PC-9 (cell line): ENCODE results near the gene TBCD. TPM values are rescaled to one million over a fixed set of nuclear protein-coding genes. Genes with fewer than 3 reads are reported as not detected.

Experiments
- BruUV-seq: library from RNA; stranded (reverse); fragments of 400-500 nt; replicated peaks from 2 replicates; lab custom pipeline; 2021; lab: Mats Ljungman, UMichigan
- CTCF ChIA-PET: fragments of 300-600 bp; sonication (Branson Sonifier 250); formaldehyde crosslinking; loops from one replicate; lab custom pipeline; 2022; ENCODE audit warnings: antibody characterized with exemption; lab: Charles Lee
- POLR2A ChIA-PET: fragments of 300-600 bp; sonication (Branson Sonifier 250); formaldehyde crosslinking; loops from one replicate; lab custom pipeline; 2022; ENCODE audit warnings: antibody characterized with exemption; ENCODE audit not compliant: unreplicated experiment; lab: Charles Lee
- DNase-seq, 2 experiments: peaks; one replicate each; pipeline versions ENCODE4 v3.0.0 to v3.0.0-alpha.2; 2015 to 2022; ENCODE audit warnings: mixed read lengths in 1 of 2
- H2AFZ ChIP-seq: fragments of 200-600 bp; sonication (generic); 2 replicates; pipeline ENCODE4 v1.8.1; 2017; ENCODE audit warnings: antibody characterized with exemption
- H3F3A ChIP-seq: fragments of 200-600 bp; sonication (generic); 2 replicates; pipeline ENCODE4 v1.8.1; 2017; ENCODE audit warnings: antibody characterized with exemption, mild to moderate bottlenecking, low read depth; ENCODE audit not compliant: insufficient read depth
- H3K27ac ChIP-seq: fragments of 200-600 bp; sonication (generic); 2 replicates; pipeline ENCODE4 v1.6.1; 2016; ENCODE audit warnings: mixed run types
- H3K27me3 ChIP-seq: fragments of 200-600 bp; sonication (generic); 2 replicates; pipeline ENCODE4 v1.6.1; 2016; ENCODE audit warnings: low read depth, mixed run types; ENCODE audit not compliant: insufficient read depth
- H3K36me3 ChIP-seq: fragments of 200-600 bp; sonication (generic); 2 replicates; pipeline ENCODE4 v1.6.1; 2016; ENCODE audit warnings: low read depth, mixed run types
- H3K4me1 ChIP-seq: fragments of 200-600 bp; sonication (generic); replicated peaks from 2 replicates; pipeline ENCODE4 v1.6.1; 2016; ENCODE audit warnings: mixed run types; ENCODE audit not compliant: insufficient read depth
- H3K4me2 ChIP-seq: fragments of 200-600 bp; sonication (generic); 2 replicates; pipeline ENCODE4 v1.6.1; 2017; ENCODE audit warnings: mixed run types
- H3K4me3 ChIP-seq: fragments of 200-600 bp; sonication (generic); 2 replicates; pipeline ENCODE4 v1.6.1; 2016; ENCODE audit warnings: mixed run types
- H3K79me2 ChIP-seq: fragments of 200-600 bp; sonication (generic); 2 replicates; pipeline ENCODE4 v1.6.1; 2017; ENCODE audit warnings: low read depth, mixed run types
- H3K9me2 ChIP-seq: fragments of 200-600 bp; sonication (generic); 2 replicates; pipeline ENCODE4 v1.8.1; 2017; ENCODE audit warnings: mild to moderate bottlenecking; ENCODE audit not compliant: insufficient read depth
- H3K9me3 ChIP-seq: fragments of 200-600 bp; sonication (generic); 2 replicates; pipeline ENCODE4 v1.8.1; 2016; ENCODE audit warnings: low read depth; ENCODE audit not compliant: insufficient read depth
- H4K20me1 ChIP-seq: fragments of 200-600 bp; sonication (generic); 2 replicates; pipeline ENCODE4 v1.8.1; 2017; ENCODE audit not compliant: insufficient read depth
- EZH2 ChIP-seq: fragments of 200-600 bp; sonication (generic); IDR thresholded peaks from 2 replicates; pipeline ENCODE4 v1.8.0; 2017; ENCODE audit warnings: antibody characterized with exemption, low read depth
- intact Hi-C: fragments of 100-400 bp; cut with micrococcal nuclease; formaldehyde crosslinking; loops from one replicate; pipeline ENCODE4 v1.10.0; 2022; ENCODE audit not compliant: unreplicated experiment
- total RNA-seq: library from RNA; stranded (reverse); gene quantifications from 2 replicates; pipeline ENCODE4 v1.2.3, GENCODE V29; 2021
- TF ChIP-seq, protein P1 (sequence below): fragments of 200-600 bp; sonication (generic); conservative IDR thresholded peaks from 2 replicates; pipeline ENCODE4 v1.6.1; 2017; ENCODE audit warnings: mixed run types, antibody characterized with exemption, mild to moderate bottlenecking, moderate library complexity

TBCD gene
- total RNA-seq, 1 experiment from 2014 or later, result 115 TPM

DNA sequence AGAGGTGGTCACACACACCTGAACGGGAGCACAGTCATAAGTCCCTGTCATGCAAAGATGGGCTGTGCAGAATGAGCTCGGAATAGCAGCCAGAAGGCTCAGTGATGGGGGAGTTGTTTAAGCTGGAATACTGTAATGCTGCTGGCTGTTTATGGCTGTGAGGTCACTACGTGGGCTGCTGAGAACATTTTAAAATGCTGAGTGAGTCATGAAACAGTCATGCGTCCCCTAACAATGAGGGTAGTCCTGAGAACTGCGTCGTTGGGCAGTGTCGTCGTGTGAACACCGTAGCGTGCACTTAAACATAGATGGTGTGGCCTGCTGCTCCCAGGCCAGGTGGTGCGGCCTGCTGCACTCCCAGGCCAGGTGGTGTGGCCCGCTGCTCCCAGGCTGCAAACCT, 39.7 kb downstream of the TBCD start:
- Histone ChIP-seq H3F3A (no peaks in the 10 kb centered on the region), H3K36me3 (no peaks in the 10 kb centered on the region), H3K27me3 (no peaks in the 10 kb centered on the region), H3K9me3 (no peaks in the 10 kb centered on the region), H3K4me3 (no peak overlapping the region), H3K4me2 (no peak overlapping the region), H3K79me2 (no peaks in the 10 kb centered on the region), H2AFZ (no peak overlapping the region), H3K4me1 (no peaks in the 10 kb centered on the region), H3K27ac (no peak overlapping the region), H3K9me2 (no peaks in the 10 kb centered on the region), H4K20me1 (no peaks in the 10 kb centered on the region)
- ChIA-PET CTCF (no interaction called here), POLR2A (no interaction called here)
- intact Hi-C loops, result no loop called here
- no peak for DNase-seq
- TF ChIP-seq, protein P1, sequence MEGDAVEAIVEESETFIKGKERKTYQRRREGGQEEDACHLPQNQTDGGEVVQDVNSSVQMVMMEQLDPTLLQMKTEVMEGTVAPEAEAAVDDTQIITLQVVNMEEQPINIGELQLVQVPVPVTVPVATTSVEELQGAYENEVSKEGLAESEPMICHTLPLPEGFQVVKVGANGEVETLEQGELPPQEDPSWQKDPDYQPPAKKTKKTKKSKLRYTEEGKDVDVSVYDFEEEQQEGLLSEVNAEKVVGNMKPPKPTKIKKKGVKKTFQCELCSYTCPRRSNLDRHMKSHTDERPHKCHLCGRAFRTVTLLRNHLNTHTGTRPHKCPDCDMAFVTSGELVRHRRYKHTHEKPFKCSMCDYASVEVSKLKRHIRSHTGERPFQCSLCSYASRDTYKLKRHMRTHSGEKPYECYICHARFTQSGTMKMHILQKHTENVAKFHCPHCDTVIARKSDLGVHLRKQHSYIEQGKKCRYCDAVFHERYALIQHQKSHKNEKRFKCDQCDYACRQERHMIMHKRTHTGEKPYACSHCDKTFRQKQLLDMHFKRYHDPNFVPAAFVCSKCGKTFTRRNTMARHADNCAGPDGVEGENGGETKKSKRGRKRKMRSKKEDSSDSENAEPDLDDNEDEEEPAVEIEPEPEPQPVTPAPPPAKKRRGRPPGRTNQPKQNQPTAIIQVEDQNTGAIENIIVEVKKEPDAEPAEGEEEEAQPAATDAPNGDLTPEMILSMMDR, result no peak
- no peak for TF ChIP-seq EZH2
- BruUV-seq, result no TSS peak

DNA sequence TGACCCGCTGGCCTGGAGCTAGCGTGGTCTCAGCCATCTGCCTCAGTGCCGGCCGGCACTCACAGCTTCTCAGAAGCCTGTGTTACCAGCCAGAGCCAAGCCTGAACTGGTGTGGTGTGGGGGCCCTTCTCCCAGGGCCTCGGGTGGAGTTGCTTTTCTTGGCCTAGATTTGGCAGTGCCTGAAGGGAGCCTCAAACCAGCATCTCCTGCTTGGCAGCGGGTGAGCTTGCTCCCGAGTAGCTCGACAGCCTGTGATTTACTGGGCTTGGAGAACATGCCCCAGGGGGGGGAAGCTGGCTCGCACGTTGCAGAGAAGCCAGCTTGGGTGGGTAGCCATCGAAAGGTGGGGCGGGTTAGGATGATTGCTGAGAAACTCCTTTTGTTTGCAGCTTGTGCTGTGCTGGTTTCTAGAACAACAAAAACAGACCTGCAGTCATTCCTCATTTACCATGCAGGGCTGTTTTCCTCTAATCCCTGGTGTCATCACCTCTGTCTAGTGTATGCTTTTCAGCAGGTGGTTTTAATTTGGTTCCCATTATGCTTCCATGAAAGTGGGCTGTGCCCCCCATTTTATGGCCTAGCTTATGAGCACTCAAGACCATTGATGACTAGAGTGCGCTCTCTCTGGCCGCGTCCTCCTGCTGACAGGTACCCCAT, 42.2 kb downstream of the TBCD start:
- no peaks in the 10 kb centered on the region for H3K27me3 ChIP-seq
- H3K4me1 ChIP-seq, result no peaks in the 10 kb centered on the region
- no peak for TF ChIP-seq EZH2
- TF ChIP-seq, protein P1, result no peak
- no peak overlapping the region for H3K4me3 ChIP-seq
- no TSS peak for BruUV-seq
- H3F3A ChIP-seq, result no peaks in the 10 kb centered on the region
- H3K36me3 ChIP-seq, result no peaks in the 10 kb centered on the region
- no peaks in the 10 kb centered on the region for H3K79me2 ChIP-seq
- H3K9me2 ChIP-seq, result no peaks in the 10 kb centered on the region
- DNase-seq, result no peak
- H3K9me3 ChIP-seq, result no peaks in the 10 kb centered on the region
- no peak overlapping the region for H3K4me2 ChIP-seq
- H3K27ac ChIP-seq, result no peak overlapping the region
- ChIA-PET CTCF (interaction anchor here (0.7 kb wide), 1 partner anchor 407 kb away, joined by 7 read pairs; no protein-coding TSS in a partner anchor), POLR2A (no interaction called here)
- intact Hi-C loops, result no loop called here
- H2AFZ ChIP-seq, result no peak overlapping the region
- H4K20me1 ChIP-seq, result no peaks in the 10 kb centered on the region

DNA sequence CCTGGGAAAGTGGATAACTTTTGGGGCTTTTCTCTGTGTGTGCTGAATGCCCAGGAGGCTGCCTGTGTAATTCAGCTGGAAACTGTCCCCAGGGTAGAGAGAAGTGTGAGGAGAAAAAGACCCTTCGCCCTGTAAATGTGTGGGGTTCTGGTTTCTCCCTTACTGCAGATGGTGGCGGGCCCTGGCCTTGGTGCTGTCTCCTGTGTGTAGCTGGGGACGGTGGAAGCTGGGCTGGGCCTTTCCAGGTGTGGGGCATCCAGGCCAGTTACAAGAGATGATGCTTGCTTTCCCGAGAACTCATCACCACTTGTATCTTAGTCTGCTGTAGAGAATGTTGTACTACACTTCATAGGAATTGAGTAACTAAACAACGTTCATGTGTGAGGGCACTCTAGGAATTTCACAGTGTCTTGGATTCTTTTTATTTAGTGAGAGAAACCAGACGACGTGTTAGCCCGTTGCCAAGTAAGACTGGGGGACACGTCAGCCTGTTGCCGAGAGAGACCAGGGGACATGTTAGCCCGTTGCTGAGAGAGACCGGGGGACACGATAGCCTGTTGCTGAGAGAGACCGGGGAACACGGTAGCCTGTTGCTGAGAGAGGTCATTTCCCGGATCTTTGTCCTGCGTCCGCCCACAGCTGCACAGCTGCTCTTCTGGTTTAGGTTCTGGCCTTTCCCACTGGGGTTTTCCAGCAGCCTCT, 43.1 kb downstream of the TBCD start:
- no TSS peak for BruUV-seq
- no peaks in the 10 kb centered on the region for H3F3A ChIP-seq
- no peaks in the 10 kb centered on the region for H3K4me1 ChIP-seq
- H2AFZ ChIP-seq, result no peak overlapping the region
- H3K4me3 ChIP-seq, result no peak overlapping the region
- TF ChIP-seq, protein P1, result no peak
- TF ChIP-seq EZH2, result no peak
- no peaks in the 10 kb centered on the region for H3K27me3 ChIP-seq
- no peak for DNase-seq
- no peaks in the 10 kb centered on the region for H3K36me3 ChIP-seq
- no peaks in the 10 kb centered on the region for H3K9me3 ChIP-seq
- no peaks in the 10 kb centered on the region for H4K20me1 ChIP-seq
- no peak overlapping the region for H3K27ac ChIP-seq
- ChIA-PET CTCF (no interaction called here), POLR2A (no interaction called here)
- no peaks in the 10 kb centered on the region for H3K79me2 ChIP-seq
- intact Hi-C loops, result no loop called here
- no peaks in the 10 kb centered on the region for H3K9me2 ChIP-seq
- no peak overlapping the region for H3K4me2 ChIP-seq
